OCI-LY1 (cell line): Measurements from ENCODE around the gene FBLN7.

Source experiments
- H2AFZ ChIP-seq: fragments of 200-600 bp; sonication (generic), shearing (Covaris generic); 2 replicates; pipeline ENCODE4 v1.6.0; 2014; ENCODE audit warnings: antibody characterized with exemption, mild to moderate bottlenecking, low read length
- H3F3A ChIP-seq: fragments of 200-600 bp; sonication (generic), shearing (Covaris generic); 2 replicates; pipeline ENCODE4 v1.6.0; 2014; ENCODE audit warnings: mild to moderate bottlenecking, antibody characterized with exemption, low read length, moderate library complexity; ENCODE audit not compliant: insufficient read depth
- H3K27ac ChIP-seq: fragments of 200-600 bp; sonication (generic); 2 replicates; pipeline ENCODE4 v1.5.1; 2014; ENCODE audit warnings: low read length, mixed run types, mild to moderate bottlenecking, low read depth; ENCODE audit not compliant: poor library complexity, severe bottlenecking
- H3K27me3 ChIP-seq: fragments of 200-600 bp; sonication (generic); 2 replicates; pipeline ENCODE4 v1.6.0; 2014; ENCODE audit warnings: antibody characterized with exemption, mild to moderate bottlenecking, low read length, moderate library complexity; ENCODE audit not compliant: insufficient read depth
- H3K36me3 ChIP-seq: fragments of 200-600 bp; sonication (generic); 2 replicates; pipeline ENCODE4 v1.6.1; 2014; ENCODE audit warnings: mild to moderate bottlenecking, antibody characterized with exemption, low read length, moderate library complexity, mixed read lengths; ENCODE audit not compliant: insufficient read depth
- H3K4me1 ChIP-seq: fragments of 200-600 bp; sonication (generic); 2 replicates; pipeline ENCODE4 v1.5.1; 2014; ENCODE audit warnings: mild to moderate bottlenecking, low read length, moderate library complexity; ENCODE audit not compliant: insufficient read depth, severe bottlenecking
- H3K4me2 ChIP-seq: fragments of 200-600 bp; sonication (generic), shearing (Covaris generic); 2 replicates; pipeline ENCODE4 v1.6.1; 2014; ENCODE audit warnings: low read length
- H3K4me3 ChIP-seq: fragments of 200-600 bp; sonication (generic); 2 replicates; pipeline ENCODE4 v1.5.1; 2014; ENCODE audit warnings: low read length, low read depth, mild to moderate bottlenecking, mixed read lengths; ENCODE audit not compliant: poor library complexity, severe bottlenecking
- H3K79me2 ChIP-seq: fragments of 200-600 bp; shearing (Covaris generic); 2 replicates; pipeline ENCODE4 v1.6.1; 2016; ENCODE audit warnings: mixed run types, low read length, mixed read lengths; ENCODE audit not compliant: insufficient read depth
- H3K9ac ChIP-seq: fragments of 200-600 bp; sonication (generic), shearing (Covaris generic); 2 replicates; pipeline ENCODE4 v1.6.1; 2014; ENCODE audit warnings: mild to moderate bottlenecking, low read length, mixed read lengths
- H3K9me2 ChIP-seq: fragments of 200-600 bp; sonication (generic), shearing (Covaris generic); 2 replicates; pipeline ENCODE4 v1.6.1; 2014; ENCODE audit warnings: low read depth, mild to moderate bottlenecking, low read length, mixed read lengths
- H3K9me3 ChIP-seq: fragments of 200-600 bp; shearing (Covaris generic); 2 replicates; pipeline ENCODE4 v1.6.1; 2014; ENCODE audit warnings: low read length, mixed read lengths
- H4K20me1 ChIP-seq: fragments of 200-600 bp; sonication (generic), shearing (Covaris generic); 2 replicates; pipeline ENCODE4 v1.6.0; 2016; ENCODE audit warnings: mild to moderate bottlenecking, low read length; ENCODE audit not compliant: insufficient read depth
- EZH2 ChIP-seq: fragments of 200-600 bp; sonication (generic), shearing (Covaris generic); IDR thresholded peaks from 2 replicates; pipeline ENCODE4 v1.8.0; 2017; ENCODE audit warnings: borderline replicate concordance, mixed run types, mild to moderate bottlenecking, antibody characterized with exemption, low read length, moderate library complexity, mixed read lengths
- TF ChIP-seq, protein P1 (sequence below): fragments of 200-600 bp; sonication (generic), shearing (Covaris generic); IDR thresholded peaks from 2 replicates; pipeline ENCODE4 v1.5.1; 2017; ENCODE audit warnings: mild to moderate bottlenecking, antibody characterized with exemption, low read length, moderate library complexity, mixed read lengths

The FBLN7 gene

DNA sequence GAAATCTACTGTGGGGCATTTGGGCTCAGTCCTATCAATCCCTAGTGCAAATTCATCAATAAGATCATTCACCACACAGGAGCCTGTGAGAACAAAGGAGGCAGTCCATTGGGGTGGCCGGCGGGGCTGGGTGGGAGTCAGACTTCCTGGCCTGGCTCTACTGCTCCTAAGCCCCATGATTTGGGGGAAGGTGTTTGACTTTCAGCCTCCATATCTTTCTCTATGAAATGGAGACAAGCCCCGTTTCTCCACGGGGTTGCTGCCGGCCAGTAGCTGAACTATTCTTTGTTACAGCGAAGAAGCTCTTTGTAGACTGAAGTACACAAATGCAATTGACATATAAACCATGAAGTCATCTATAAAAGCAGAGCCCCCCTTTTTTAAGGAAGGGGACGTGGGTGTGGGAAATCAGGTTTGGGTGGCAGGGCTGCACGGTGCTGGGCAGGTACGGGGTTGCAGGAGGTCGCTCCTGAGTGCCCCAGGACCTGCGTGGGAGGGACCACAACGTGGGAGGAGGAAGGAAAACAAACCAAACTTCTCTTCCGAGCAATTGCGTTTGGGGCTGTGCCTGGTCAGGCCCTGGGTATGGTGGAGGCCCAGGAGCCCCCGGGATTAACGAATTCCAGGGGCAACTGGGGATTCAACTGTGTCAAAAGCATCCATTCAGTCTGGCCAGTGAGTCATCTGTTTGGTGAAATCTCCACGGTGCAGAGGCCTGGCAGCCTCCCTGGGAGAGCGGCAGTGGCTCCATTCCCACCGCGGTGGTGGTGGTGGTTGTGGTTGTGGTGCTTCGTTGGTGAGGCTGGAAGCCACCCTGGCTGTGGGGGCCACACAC lies 18.2 kb downstream of the FBLN7 start:
- H3K9me3 ChIP-seq: no peaks in the 10 kb centered on the region
- H2AFZ ChIP-seq: peak overlapping the region; percentile 36
- H3K27me3 ChIP-seq: no peaks in the 10 kb centered on the region
- H3K36me3 ChIP-seq: no peaks in the 10 kb centered on the region
- H4K20me1 ChIP-seq: no peaks in the 10 kb centered on the region
- TF ChIP-seq, protein P1, sequence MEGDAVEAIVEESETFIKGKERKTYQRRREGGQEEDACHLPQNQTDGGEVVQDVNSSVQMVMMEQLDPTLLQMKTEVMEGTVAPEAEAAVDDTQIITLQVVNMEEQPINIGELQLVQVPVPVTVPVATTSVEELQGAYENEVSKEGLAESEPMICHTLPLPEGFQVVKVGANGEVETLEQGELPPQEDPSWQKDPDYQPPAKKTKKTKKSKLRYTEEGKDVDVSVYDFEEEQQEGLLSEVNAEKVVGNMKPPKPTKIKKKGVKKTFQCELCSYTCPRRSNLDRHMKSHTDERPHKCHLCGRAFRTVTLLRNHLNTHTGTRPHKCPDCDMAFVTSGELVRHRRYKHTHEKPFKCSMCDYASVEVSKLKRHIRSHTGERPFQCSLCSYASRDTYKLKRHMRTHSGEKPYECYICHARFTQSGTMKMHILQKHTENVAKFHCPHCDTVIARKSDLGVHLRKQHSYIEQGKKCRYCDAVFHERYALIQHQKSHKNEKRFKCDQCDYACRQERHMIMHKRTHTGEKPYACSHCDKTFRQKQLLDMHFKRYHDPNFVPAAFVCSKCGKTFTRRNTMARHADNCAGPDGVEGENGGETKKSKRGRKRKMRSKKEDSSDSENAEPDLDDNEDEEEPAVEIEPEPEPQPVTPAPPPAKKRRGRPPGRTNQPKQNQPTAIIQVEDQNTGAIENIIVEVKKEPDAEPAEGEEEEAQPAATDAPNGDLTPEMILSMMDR: no peak
- TF ChIP-seq EZH2: no peak
- H3K79me2 ChIP-seq: no peaks in the 10 kb centered on the region
- no peaks in the 10 kb centered on the region for H3K9me2 ChIP-seq
- H3K27ac ChIP-seq: peak overlapping the region; percentile 77
- peak overlapping the region; percentile 36; the same call in 1 of the 2 replicates for H3K9ac ChIP-seq
- H3K4me3 ChIP-seq: peak overlapping the region; percentile 31
- H3K4me2 ChIP-seq: peak overlapping the region; percentile 49
- no peaks in the 10 kb centered on the region for H3F3A ChIP-seq
- H3K4me1 ChIP-seq: peaks cover 35% of the 10 kb centered on the region

DNA sequence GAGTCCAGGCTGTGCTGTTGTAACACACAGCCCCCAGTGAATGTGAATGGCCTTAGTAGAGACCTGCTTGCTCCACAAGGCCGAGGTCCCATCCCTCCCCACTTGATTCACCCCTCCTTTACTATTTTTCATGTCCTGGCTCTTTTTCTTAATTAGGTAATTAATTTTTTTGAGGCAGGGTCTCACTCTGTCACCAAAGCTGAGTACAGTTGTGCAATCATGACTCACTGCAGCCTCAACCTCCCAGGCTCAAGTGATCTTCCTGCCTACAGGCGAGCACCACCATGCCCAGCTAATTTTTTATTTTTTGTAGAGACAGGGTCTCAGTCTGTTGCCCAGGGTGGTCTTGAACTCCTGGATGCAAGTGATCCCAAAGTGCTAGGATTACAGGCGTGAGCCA lies 19.3 kb downstream of the FBLN7 start:
- peaks cover 35% of the 10 kb centered on the region for H3K4me1 ChIP-seq
- no peaks in the 10 kb centered on the region for H3K27me3 ChIP-seq
- no peaks in the 10 kb centered on the region for H3K36me3 ChIP-seq
- no peaks in the 10 kb centered on the region for H3K79me2 ChIP-seq
- no peak overlapping the region for H3K4me2 ChIP-seq
- H3F3A ChIP-seq: no peaks in the 10 kb centered on the region
- no peak for TF ChIP-seq EZH2
- TF ChIP-seq, protein P1: no peak
- no peak overlapping the region for H3K27ac ChIP-seq
- H3K4me3 ChIP-seq: no peak overlapping the region
- no peak overlapping the region for H3K9ac ChIP-seq
- H3K9me3 ChIP-seq: no peaks in the 10 kb centered on the region
- H4K20me1 ChIP-seq: no peaks in the 10 kb centered on the region
- H2AFZ ChIP-seq: no peak overlapping the region
- H3K9me2 ChIP-seq: no peaks in the 10 kb centered on the region

DNA sequence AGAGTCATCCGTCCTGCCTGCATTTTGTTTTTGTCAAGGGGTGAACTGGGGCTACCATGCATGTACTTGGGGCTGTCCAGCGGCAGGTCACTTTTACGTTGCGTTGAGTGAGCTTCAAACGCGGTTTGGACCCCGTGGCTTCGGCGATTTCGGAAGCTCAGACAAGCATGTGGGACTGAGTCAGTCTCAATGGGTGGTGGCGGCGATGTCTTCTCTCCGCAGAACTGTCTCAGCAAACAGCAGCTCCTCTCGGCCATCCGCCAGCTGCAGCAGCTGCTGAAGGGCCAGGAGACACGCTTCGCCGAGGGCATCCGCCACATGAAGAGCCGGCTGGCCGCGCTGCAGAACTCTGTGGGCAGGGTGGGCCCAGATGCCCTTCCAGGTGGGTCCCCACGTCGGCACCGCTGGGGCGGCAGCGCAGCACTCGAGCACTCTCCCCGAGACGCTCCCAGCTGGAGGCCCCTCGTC lies 21.3 kb downstream of the FBLN7 start:
- Histone ChIP-seq H4K20me1 (no peaks in the 10 kb centered on the region), H3K27ac (peak overlapping the region; percentile 71), H3K9ac (peak overlapping the region; percentile 8; the same call in 1 of the 2 replicates), H3K27me3 (no peaks in the 10 kb centered on the region), H2AFZ (no peak overlapping the region), H3K4me2 (peak overlapping the region; percentile 30), H3K79me2 (no peaks in the 10 kb centered on the region), H3K9me3 (no peaks in the 10 kb centered on the region), H3K36me3 (no peaks in the 10 kb centered on the region), H3K4me1 (peaks cover 35% of the 10 kb centered on the region), H3K4me3 (peak overlapping the region; percentile 1), H3F3A (no peaks in the 10 kb centered on the region), H3K9me2 (no peaks in the 10 kb centered on the region)
- TF ChIP-seq, protein P1: no peak
- no peak for TF ChIP-seq EZH2
